CD8-positive, alpha-beta memory T cell (primary cell): ENCODE results near the gene SPECC1. TPM values are rescaled to one million over a fixed set of nuclear protein-coding genes. Genes with fewer than 3 reads are reported as not detected.

ENCODE experiments used
- CTCF ChIA-PET: fragments of 350-600 bp; sonication (Branson Sonifier 250); formaldehyde crosslinking; loops from one replicate; lab custom pipeline; 2021; ENCODE audit warnings: antibody characterized with exemption; lab: Charles Lee
- POLR2A ChIA-PET: fragments of 350-600 bp; sonication (Branson Sonifier 250); formaldehyde crosslinking; loops from one replicate; lab custom pipeline; 2021; ENCODE audit warnings: antibody characterized with exemption; lab: Charles Lee
- DNase-seq, 5 donors: peaks; one replicate each; pipeline versions ENCODE4 v3.0.0 to v3.0.0-alpha.2; 2020 to 2022; ENCODE audit warnings: mixed read lengths in 1 of 5
- H3K27ac ChIP-seq: one replicate; pipeline ENCODE4 v1.7.0; 2013; ENCODE audit warnings: low read depth, mild to moderate bottlenecking, low read length, moderate library complexity
- H3K27me3 ChIP-seq: 2 replicates; pipeline ENCODE4 v1.7.0; 2013; ENCODE audit warnings: low read length, mild to moderate bottlenecking; ENCODE audit not compliant: insufficient read depth, poor library complexity, severe bottlenecking
- H3K36me3 ChIP-seq: 2 replicates; pipeline ENCODE4 v1.7.0; 2013; ENCODE audit warnings: mild to moderate bottlenecking, low read length, moderate library complexity; ENCODE audit not compliant: insufficient read depth
- H3K4me1 ChIP-seq: 2 replicates; pipeline ENCODE4 v1.7.0; 2013; ENCODE audit warnings: mild to moderate bottlenecking, low read length, moderate library complexity; ENCODE audit not compliant: insufficient read depth
- H3K4me3 ChIP-seq: 2 replicates; pipeline ENCODE4 v1.7.0; 2013; ENCODE audit warnings: mild to moderate bottlenecking, low read length
- H3K9me3 ChIP-seq: 2 replicates; pipeline ENCODE4 v1.7.0; 2013; ENCODE audit warnings: mild to moderate bottlenecking, low read length
- H3K27ac Mint-ChIP-seq, 8 donors: one replicate each; pipeline ENCODE4 v1.8.0; 2020 to 2021; ENCODE audit warnings: mixed read lengths in 8 of 8, mild to moderate bottlenecking in 6 of 8, inconsistent platforms in 3 of 8, moderate library complexity in 3 of 8
- H3K27me3 Mint-ChIP-seq, 2 donors: one replicate each; pipeline ENCODE4 v1.8.0; 2020 to 2021; ENCODE audit warnings: mixed read lengths in 2 of 2, mild to moderate bottlenecking in 1 of 2, moderate library complexity in 1 of 2
- H3K36me3 Mint-ChIP-seq, 3 donors: one replicate each; pipeline ENCODE4 v1.8.0; 2020 to 2021; ENCODE audit warnings: mixed read lengths in 3 of 3, inconsistent platforms in 1 of 3, mild to moderate bottlenecking in 1 of 3
- H3K4me1 Mint-ChIP-seq, 3 donors: one replicate each; pipeline ENCODE4 v1.8.0; 2020 to 2021; ENCODE audit warnings: mixed read lengths in 3 of 3, inconsistent platforms in 1 of 3, mild to moderate bottlenecking in 1 of 3
- H3K4me3 Mint-ChIP-seq, 7 donors: one replicate each; pipeline ENCODE4 v1.8.0; 2020 to 2021; ENCODE audit warnings: mixed read lengths in 7 of 7, mild to moderate bottlenecking in 6 of 7, moderate library complexity in 4 of 7, inconsistent platforms in 2 of 7
- H3K9me3 Mint-ChIP-seq, 5 donors: one replicate each; pipeline ENCODE4 v1.8.0; 2020 to 2022; ENCODE audit warnings: mixed read lengths in 5 of 5, mild to moderate bottlenecking in 3 of 5, moderate library complexity in 2 of 5, inconsistent platforms in 1 of 5
- polyA plus RNA-seq: library from polyadenylated mRNA; unstranded; fragments of 300-500 nt; fragmentation: Illumina TruSeq; gene quantifications from one replicate; pipeline ENCODE4 v1.2.3, GENCODE V29; 2021
- total RNA-seq, 2 experiments: library from RNA; stranded (reverse); gene quantifications; one replicate each; pipeline ENCODE4 v1.2.3, GENCODE V29; 2021

Gene SPECC1
- total and polyA plus RNA-seq, 3 experiments from 2014 or later, result 12.5 to 15.9 (median 13.4) TPM

- Histone ChIP-seq H3K4me3 (no peak overlapping the region), H3K27me3 (no peaks in the 10 kb centered on the region), H3K4me1 (peaks cover 92% of the 10 kb centered on the region), H3K36me3 (no peaks in the 10 kb centered on the region), H3K9me3 (no peaks in the 10 kb centered on the region), H3K27ac (no peak overlapping the region)
- Mint-ChIP-seq H3K27ac (peak overlapping the region in 7 of 8 donors; percentile 30 to 68 (median 51)), H3K36me3 (peaks cover 0 to 4% (median 0%) of the 10 kb centered on the region in 3 donors), H3K9me3 (no peaks in the 10 kb centered on the region), H3K27me3 (no peaks in the 10 kb centered on the region), H3K4me1 (peaks cover 37 to 67% (median 66%) of the 10 kb centered on the region in 3 donors), H3K4me3 (peak overlapping the region in 3 of 7 donors; percentile 1 to 46 (median 42))
- DNase-seq, result peak in 1 of 5 donors; percentile 41
- ChIA-PET POLR2A (no interaction called here), CTCF (no interaction called here)
Observed at GRCh38 chr17:20271011-20271610, 262.0 kb downstream of the SPECC1 start.

GRCh38 chr17:20273741-20274500 lies 264.8 kb downstream of the SPECC1 start:
- Histone ChIP-seq H3K4me1 (peaks cover 89% of the 10 kb centered on the region), H3K4me3 (peak overlapping the region; percentile 20), H3K27ac (no peak overlapping the region), H3K36me3 (no peaks in the 10 kb centered on the region), H3K9me3 (no peaks in the 10 kb centered on the region), H3K27me3 (no peaks in the 10 kb centered on the region)
- Mint-ChIP-seq H3K4me3 (peak overlapping the region in 5 of 7 donors; percentile 6 to 65 (median 43)), H3K9me3 (no peaks in the 10 kb centered on the region), H3K4me1 (peaks cover 33 to 61% (median 56%) of the 10 kb centered on the region in 3 donors), H3K36me3 (peaks cover 0 to 7% (median 6%) of the 10 kb centered on the region in 3 donors), H3K27ac (peak overlapping the region in 6 of 8 donors; percentile 13 to 89 (median 24)), H3K27me3 (peaks cover 0 to 1% of the 10 kb centered on the region in 2 donors)
- DNase-seq, result peak in 1 of 5 donors; percentile 27
- ChIA-PET CTCF (no interaction called here), POLR2A (no interaction called here)

GRCh38 chr17:20275653-20276052 lies 266.5 kb downstream of the SPECC1 start:
- Histone ChIP-seq H3K4me1 (peaks cover 72% of the 10 kb centered on the region), H3K36me3 (no peaks in the 10 kb centered on the region), H3K9me3 (no peaks in the 10 kb centered on the region), H3K27me3 (no peaks in the 10 kb centered on the region), H3K27ac (no peak overlapping the region), H3K4me3 (no peak overlapping the region)
- ChIA-PET POLR2A (no interaction called here), CTCF (no interaction called here)
- Mint-ChIP-seq H3K4me1 (peaks cover 33 to 58% (median 50%) of the 10 kb centered on the region in 3 donors), H3K4me3 (no peak overlapping the region), H3K9me3 (no peaks in the 10 kb centered on the region), H3K27ac (peak overlapping the region in 3 of 8 donors; percentile 23 to 61 (median 55)), H3K36me3 (peaks cover 0 to 7% (median 4%) of the 10 kb centered on the region in 3 donors), H3K27me3 (peaks cover 0 to 1% of the 10 kb centered on the region in 2 donors)
- peak in 1 of 5 donors; percentile 33 for DNase-seq

DNA sequence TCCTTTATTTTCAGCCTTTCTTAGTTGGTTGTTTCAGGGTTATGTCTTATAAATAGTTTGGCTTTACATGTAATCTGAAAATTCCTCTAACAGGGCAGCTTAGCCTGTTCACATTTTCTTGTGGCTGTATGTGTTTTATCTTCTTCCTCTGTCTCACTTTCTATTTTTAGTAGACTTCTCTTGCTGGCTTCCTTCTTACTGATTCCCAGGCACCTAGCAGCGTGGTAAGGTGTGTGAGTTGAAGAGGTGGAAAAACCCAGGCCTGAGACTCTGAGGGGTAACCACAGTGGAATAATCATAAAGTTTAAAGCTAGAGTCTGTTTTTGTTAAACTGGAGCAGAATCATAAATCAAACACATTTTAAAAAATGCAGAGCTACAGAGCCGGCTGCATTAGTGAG lies 267.3 kb downstream of the SPECC1 start:
- DNase-seq, result no peak
- Mint-ChIP-seq H3K9me3 (no peaks in the 10 kb centered on the region), H3K4me3 (peak overlapping the region in 1 of 7 donors; percentile 37), H3K27me3 (peaks cover 0 to 1% of the 10 kb centered on the region in 2 donors), H3K4me1 (peaks cover 25 to 51% (median 42%) of the 10 kb centered on the region in 3 donors), H3K27ac (peak overlapping the region in 2 of 8 donors; percentile 8 to 76), H3K36me3 (peaks cover 0 to 7% (median 4%) of the 10 kb centered on the region in 3 donors)
- Histone ChIP-seq H3K36me3 (no peaks in the 10 kb centered on the region), H3K27me3 (no peaks in the 10 kb centered on the region), H3K4me1 (peaks cover 64% of the 10 kb centered on the region), H3K9me3 (no peaks in the 10 kb centered on the region), H3K4me3 (no peak overlapping the region), H3K27ac (no peak overlapping the region)
- ChIA-PET POLR2A (no interaction called here), CTCF (no interaction called here)

DNA sequence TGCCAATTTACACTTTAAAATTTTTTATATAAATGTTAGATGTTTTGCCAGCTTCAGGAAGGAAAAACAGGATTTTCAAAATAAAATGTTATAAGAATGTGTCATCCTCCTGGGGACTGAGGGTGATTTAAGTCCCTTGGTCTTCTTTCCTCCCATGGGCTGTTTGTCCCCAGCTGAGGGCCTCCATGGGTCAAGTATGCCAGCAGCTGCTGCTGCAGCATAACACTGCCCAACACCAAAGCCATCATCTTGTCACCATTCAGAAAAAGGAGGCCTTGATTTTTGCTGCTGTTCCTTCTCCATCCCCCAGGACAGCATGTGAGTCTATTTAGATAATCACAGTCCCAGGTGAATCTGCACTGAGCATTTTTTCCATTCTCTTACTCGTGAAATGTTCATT lies 269.6 kb downstream of the SPECC1 start:
- CTCF ChIA-PET, result no interaction called here

DNA sequence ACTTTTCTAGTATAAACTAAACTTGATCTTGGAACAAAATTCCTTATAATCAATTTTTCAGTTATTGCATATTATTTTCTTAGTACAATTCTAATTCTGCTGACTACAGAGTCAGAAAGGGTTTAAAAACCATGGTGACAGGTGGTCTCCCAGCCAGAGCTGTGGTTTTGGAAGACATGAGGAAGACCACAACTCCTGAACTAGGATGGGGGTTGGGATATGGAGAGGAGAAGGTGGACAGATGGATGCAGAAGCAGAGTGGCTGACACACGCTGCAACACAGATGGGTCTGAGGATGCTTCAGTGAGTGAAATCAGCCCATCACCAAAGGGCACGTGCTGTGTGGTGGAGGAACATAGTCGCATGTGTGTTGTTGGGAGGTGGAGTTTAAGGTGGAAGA lies 270.5 kb downstream of the SPECC1 start:
- ChIA-PET CTCF (no interaction called here), POLR2A (no interaction called here)
- Histone ChIP-seq H3K4me3 (no peak overlapping the region), H3K4me1 (peaks cover 35% of the 10 kb centered on the region), H3K27ac (no peak overlapping the region), H3K9me3 (no peaks in the 10 kb centered on the region), H3K36me3 (no peaks in the 10 kb centered on the region), H3K27me3 (no peaks in the 10 kb centered on the region)
- Mint-ChIP-seq H3K27ac (no peak overlapping the region), H3K27me3 (peaks cover 0 to 1% of the 10 kb centered on the region in 2 donors), H3K36me3 (peaks cover 0 to 7% (median 2%) of the 10 kb centered on the region in 3 donors), H3K4me1 (peaks cover 15 to 23% (median 18%) of the 10 kb centered on the region in 3 donors), H3K4me3 (no peak overlapping the region), H3K9me3 (no peaks in the 10 kb centered on the region)
- no peak for DNase-seq

More for the DNA sequence above, 269.6 kb downstream of the SPECC1 start:
- H3K4me3 ChIP-seq, result no peak overlapping the region
- Mint-ChIP-seq H3K9me3 (no peaks in the 10 kb centered on the region), H3K4me1 (peaks cover 20 to 28% (median 22%) of the 10 kb centered on the region in 3 donors), H3K36me3 (peaks cover 0 to 7% (median 2%) of the 10 kb centered on the region in 3 donors), H3K27ac (peak overlapping the region in 1 of 8 donors; percentile 77), H3K27me3 (peaks cover 0 to 1% of the 10 kb centered on the region in 2 donors), H3K4me3 (no peak overlapping the region)
- H3K36me3 ChIP-seq, result no peaks in the 10 kb centered on the region
- DNase-seq, result no peak
- POLR2A ChIA-PET, result no interaction called here
- peaks cover 40% of the 10 kb centered on the region for H3K4me1 ChIP-seq
- H3K9me3 ChIP-seq, result no peaks in the 10 kb centered on the region
- no peaks in the 10 kb centered on the region for H3K27me3 ChIP-seq
- H3K27ac ChIP-seq, result no peak overlapping the region

DNA sequence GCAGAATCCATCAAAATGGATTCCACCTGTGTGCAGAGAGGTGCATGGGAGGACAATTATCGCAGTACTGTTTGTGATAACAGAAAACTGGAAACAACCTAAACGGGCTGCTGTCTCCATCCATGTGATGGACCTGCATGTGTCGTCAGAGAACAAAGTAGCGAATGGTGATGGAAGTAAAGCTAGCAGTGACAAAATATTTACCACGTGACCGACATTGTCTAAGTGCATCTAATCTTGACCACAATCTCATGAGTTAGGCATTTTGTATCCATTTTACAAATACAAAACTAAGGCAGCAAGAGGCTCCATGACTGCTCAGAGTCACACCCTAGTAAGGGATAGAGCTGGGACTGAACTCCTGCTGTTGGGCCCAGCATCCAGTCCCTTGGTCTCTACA lies 270.9 kb downstream of the SPECC1 start:
- Histone ChIP-seq H3K27ac (no peak overlapping the region), H3K9me3 (no peaks in the 10 kb centered on the region), H3K4me1 (peaks cover 33% of the 10 kb centered on the region), H3K4me3 (no peak overlapping the region), H3K36me3 (no peaks in the 10 kb centered on the region), H3K27me3 (no peaks in the 10 kb centered on the region)
- Mint-ChIP-seq H3K27me3 (peaks cover 0 to 1% of the 10 kb centered on the region in 2 donors), H3K4me3 (no peak overlapping the region), H3K36me3 (peaks cover 0 to 7% (median 2%) of the 10 kb centered on the region in 3 donors), H3K9me3 (no peaks in the 10 kb centered on the region), H3K27ac (peak overlapping the region in 1 of 8 donors; percentile 46), H3K4me1 (peaks cover 15 to 21% (median 16%) of the 10 kb centered on the region in 3 donors)
- CTCF ChIA-PET, result no interaction called here
- no peak for DNase-seq
- POLR2A ChIA-PET, result no interaction called here

DNA sequence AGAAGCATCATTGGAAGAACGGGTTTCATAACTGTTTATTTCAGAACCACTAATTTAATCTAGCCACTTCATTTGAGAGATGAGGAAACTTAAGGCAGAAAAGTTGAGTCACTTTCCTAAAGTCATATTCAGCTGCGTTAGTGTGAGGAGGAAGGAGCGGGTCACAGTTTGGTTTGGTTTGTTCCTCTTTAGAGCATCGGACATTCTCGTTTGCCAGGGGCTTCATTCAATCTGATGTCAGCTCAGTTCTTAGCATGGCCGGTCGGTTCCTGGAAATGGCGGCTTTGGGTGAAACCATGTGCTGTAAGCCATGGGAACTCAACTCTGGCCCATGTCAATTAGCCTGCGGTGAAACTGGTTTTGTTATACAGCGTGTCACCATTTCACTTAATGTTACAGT lies 271.7 kb downstream of the SPECC1 start:
- no peaks in the 10 kb centered on the region for H3K9me3 ChIP-seq
- Mint-ChIP-seq H3K27ac (peak overlapping the region in 1 of 8 donors; percentile 33), H3K36me3 (peaks cover 0 to 7% (median 2%) of the 10 kb centered on the region in 3 donors), H3K4me1 (peaks cover 8 to 13% (median 11%) of the 10 kb centered on the region in 3 donors), H3K4me3 (no peak overlapping the region), H3K27me3 (peaks cover 0 to 1% of the 10 kb centered on the region in 2 donors), H3K9me3 (no peaks in the 10 kb centered on the region)
- H3K4me3 ChIP-seq, result no peak overlapping the region
- DNase-seq, result no peak
- H3K27me3 ChIP-seq, result no peaks in the 10 kb centered on the region
- ChIA-PET CTCF (no interaction called here), POLR2A (no interaction called here)
- H3K27ac ChIP-seq, result no peak overlapping the region
- peaks cover 25% of the 10 kb centered on the region for H3K4me1 ChIP-seq
- H3K36me3 ChIP-seq, result no peaks in the 10 kb centered on the region
